IMR-90 (cell line): ENCODE measurements around the gene DHRSX.

Source experiments
- BHLHE40 ChIP-seq: fragments of 150-350 bp; IDR thresholded peaks from 2 replicates; pipeline ENCODE4 v1.6.1; 2016; ENCODE audit warnings: mild to moderate bottlenecking, low read depth, low read length
- MAFK ChIP-seq: IDR thresholded peaks from 2 replicates; pipeline ENCODE4 v1.6.1; 2012; ENCODE audit warnings: low read depth, low read length, improper control_type of control experiment
- POLR2A ChIP-seq: IDR thresholded peaks from 2 replicates; pipeline ENCODE4 v1.6.1; 2012; ENCODE audit warnings: mild to moderate bottlenecking, low read depth, low read length
- TF ChIP-seq, protein P1 (sequence below): conservative IDR thresholded peaks from 2 replicates; pipeline ENCODE4 v1.5.1; 2012; ENCODE audit warnings: mild to moderate bottlenecking, low read depth, low read length, improper control_type of control experiment
- TF ChIP-seq, protein P2 (sequence below): fragments of 150-350 bp; IDR thresholded peaks from 2 replicates; pipeline ENCODE4 v1.6.1; 2017; ENCODE audit warnings: mild to moderate bottlenecking, antibody characterized with exemption, low read length, low read depth

DNA sequence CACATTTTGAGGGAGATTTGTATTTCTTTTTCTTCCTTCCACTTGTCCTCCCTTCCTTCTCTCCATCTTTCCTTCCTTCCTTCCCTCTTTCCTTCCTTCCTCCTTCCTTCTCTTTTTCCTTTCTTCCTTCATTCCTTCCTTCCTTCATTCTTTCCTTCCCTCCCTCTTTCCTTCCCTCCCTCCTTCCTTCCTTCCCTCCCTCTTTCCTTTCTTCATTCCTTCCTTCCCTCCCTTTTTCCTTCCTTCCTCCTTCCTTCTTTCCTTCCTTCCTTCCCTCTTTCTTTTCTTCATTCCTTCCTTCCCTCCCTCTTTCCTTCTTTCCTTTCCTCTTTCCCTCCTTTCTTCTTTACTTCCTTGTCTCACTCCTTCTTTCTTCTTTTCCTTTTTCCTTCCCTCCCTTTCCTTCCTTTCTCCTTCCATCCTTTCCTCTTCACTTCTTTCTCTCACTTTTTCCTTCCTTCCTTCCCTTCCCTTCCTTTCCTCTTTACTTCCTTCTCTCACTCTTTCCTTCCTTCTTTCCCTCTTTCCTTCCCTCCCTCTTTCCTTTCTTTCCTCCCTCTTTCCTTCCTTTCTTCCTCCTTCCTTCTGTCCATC lies 74.4 kb downstream of the DHRSX start:
- TF ChIP-seq, protein P1, sequence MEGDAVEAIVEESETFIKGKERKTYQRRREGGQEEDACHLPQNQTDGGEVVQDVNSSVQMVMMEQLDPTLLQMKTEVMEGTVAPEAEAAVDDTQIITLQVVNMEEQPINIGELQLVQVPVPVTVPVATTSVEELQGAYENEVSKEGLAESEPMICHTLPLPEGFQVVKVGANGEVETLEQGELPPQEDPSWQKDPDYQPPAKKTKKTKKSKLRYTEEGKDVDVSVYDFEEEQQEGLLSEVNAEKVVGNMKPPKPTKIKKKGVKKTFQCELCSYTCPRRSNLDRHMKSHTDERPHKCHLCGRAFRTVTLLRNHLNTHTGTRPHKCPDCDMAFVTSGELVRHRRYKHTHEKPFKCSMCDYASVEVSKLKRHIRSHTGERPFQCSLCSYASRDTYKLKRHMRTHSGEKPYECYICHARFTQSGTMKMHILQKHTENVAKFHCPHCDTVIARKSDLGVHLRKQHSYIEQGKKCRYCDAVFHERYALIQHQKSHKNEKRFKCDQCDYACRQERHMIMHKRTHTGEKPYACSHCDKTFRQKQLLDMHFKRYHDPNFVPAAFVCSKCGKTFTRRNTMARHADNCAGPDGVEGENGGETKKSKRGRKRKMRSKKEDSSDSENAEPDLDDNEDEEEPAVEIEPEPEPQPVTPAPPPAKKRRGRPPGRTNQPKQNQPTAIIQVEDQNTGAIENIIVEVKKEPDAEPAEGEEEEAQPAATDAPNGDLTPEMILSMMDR = no peak
- no peak for TF ChIP-seq MAFK
- TF ChIP-seq POLR2A = no peak
- TF ChIP-seq BHLHE40 = no peak
- TF ChIP-seq, protein P2, sequence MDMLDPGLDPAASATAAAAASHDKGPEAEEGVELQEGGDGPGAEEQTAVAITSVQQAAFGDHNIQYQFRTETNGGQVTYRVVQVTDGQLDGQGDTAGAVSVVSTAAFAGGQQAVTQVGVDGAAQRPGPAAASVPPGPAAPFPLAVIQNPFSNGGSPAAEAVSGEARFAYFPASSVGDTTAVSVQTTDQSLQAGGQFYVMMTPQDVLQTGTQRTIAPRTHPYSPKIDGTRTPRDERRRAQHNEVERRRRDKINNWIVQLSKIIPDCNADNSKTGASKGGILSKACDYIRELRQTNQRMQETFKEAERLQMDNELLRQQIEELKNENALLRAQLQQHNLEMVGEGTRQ = no peak
